B cell (primary cell): Measurements from ENCODE around the gene TMEM203. TPM values are rescaled to one million over a fixed set of nuclear protein-coding genes. Genes with fewer than 3 reads are reported as not detected.

Experiments used
- ATAC-seq: fragments of 200-7000 bp; cut with Tn5 transposase; one replicate; pipeline ENCODE4 v1.10.0; 2021; ENCODE audit warnings: low read depth, mild to moderate bottlenecking, moderate number of reproducible peaks, moderate library complexity
- CTCF ChIA-PET: fragments of 350-600 bp; sonication (Branson Sonifier 250); formaldehyde crosslinking; loops from one replicate; lab custom pipeline; 2021; ENCODE audit warnings: antibody characterized with exemption, inconsistent platforms; lab: Charles Lee
- POLR2A ChIA-PET: fragments of 350-600 bp; sonication (Branson Sonifier 250); formaldehyde crosslinking; loops from one replicate; lab custom pipeline; 2021; ENCODE audit warnings: antibody characterized with exemption; lab: Charles Lee
- DNase-seq: peaks from one replicate; pipeline ENCODE4 v3.0.0; 2013
- H2AFZ ChIP-seq: 2 replicates; pipeline ENCODE4 v1.6.1; 2012; ENCODE audit warnings: mild to moderate bottlenecking, low read depth, low read length; ENCODE audit not compliant: insufficient read depth, poor library complexity, severe bottlenecking
- H3K27ac ChIP-seq, 2 donors: 1 replicate in 1 of 2; 2 replicates in 1 of 2; pipeline ENCODE4 v1.5.1; 2012 to 2013; ENCODE audit warnings: low read length in 2 of 2, mild to moderate bottlenecking in 2 of 2, moderate library complexity in 1 of 2
- H3K27me3 ChIP-seq, 4 experiments: fragments of 200-600 bp in 1 of 4; sonication (generic) in 1 of 4; replicated peaks in 1 of 4; 1 replicate in 2 of 4; 2 replicates in 2 of 4; pipeline versions ENCODE4 v1.6.1 to v1.7.0; 2013 to 2016; ENCODE audit warnings: low read length in 3 of 4, mild to moderate bottlenecking in 2 of 4, mixed read lengths in 1 of 4, moderate library complexity in 1 of 4; ENCODE audit not compliant: insufficient read depth in 4 of 4, control insufficient read depth in 3 of 4; ENCODE audit errors: control extremely low read depth in 1 of 4
- H3K36me3 ChIP-seq, 2 experiments: replicated peaks in 1 of 2; 1 replicate in 1 of 2; 2 replicates in 1 of 2; pipeline versions ENCODE4 v1.6.1 to v1.7.1; 2013; ENCODE audit warnings: low read length in 1 of 2; ENCODE audit not compliant: insufficient read depth in 2 of 2, control insufficient read depth in 1 of 2; ENCODE audit errors: control extremely low read depth in 1 of 2, extremely low read depth in 1 of 2
- H3K4me1 ChIP-seq, 2 donors: fragments of 200-600 bp in 1 of 2; sonication (generic) in 1 of 2; 1 replicate in 1 of 2; 2 replicates in 1 of 2; pipeline versions ENCODE4 v1.5.1 to v1.6.1; 2013 to 2017; ENCODE audit warnings: low read length in 2 of 2; ENCODE audit not compliant: control insufficient read depth in 2 of 2, insufficient read depth in 2 of 2
- H3K4me2 ChIP-seq: replicated peaks from 2 replicates; pipeline ENCODE3; 2012; ENCODE audit warnings: mild to moderate bottlenecking, low read depth, low read length; ENCODE audit not compliant: poor library complexity, severe bottlenecking
- H3K4me3 ChIP-seq, 5 experiments: fragments of 200-600 bp in 1 of 5; sonication (generic) in 1 of 5; 1 replicate in 3 of 5; 2 replicates in 2 of 5; pipeline versions ENCODE4 v1.5.1 to v1.7.0; 2011 to 2016; ENCODE audit warnings: low read length in 4 of 5, mild to moderate bottlenecking in 4 of 5, low read depth in 2 of 5, control low read depth in 1 of 5, moderate library complexity in 1 of 5; ENCODE audit not compliant: insufficient read depth in 1 of 5; ENCODE audit errors: control extremely low read depth in 1 of 5, extremely low read depth in 1 of 5
- H3K79me2 ChIP-seq: fragments of 200-600 bp; sonication (generic); one replicate; pipeline ENCODE4 v1.6.0; 2016; ENCODE audit warnings: low read length; ENCODE audit not compliant: control insufficient read depth, insufficient read depth
- H3K9ac ChIP-seq: fragments of 200-600 bp; sonication (generic); 2 replicates; pipeline ENCODE4 v1.6.1; 2017; ENCODE audit warnings: mild to moderate bottlenecking, low read length, moderate library complexity
- H3K9me3 ChIP-seq, 3 donors: one replicate each; pipeline versions ENCODE4 v1.6.1 to v1.7.1; 2013; ENCODE audit warnings: low read length in 2 of 3; ENCODE audit not compliant: control insufficient read depth in 2 of 3, insufficient read depth in 1 of 3; ENCODE audit errors: control extremely low read depth in 1 of 3
- H4K20me1 ChIP-seq: 2 replicates; pipeline ENCODE4 v1.6.0; 2012; ENCODE audit warnings: mild to moderate bottlenecking, low read length; ENCODE audit not compliant: insufficient read depth, control insufficient read depth, poor library complexity, severe bottlenecking
- H3K27ac Mint-ChIP-seq: one replicate; pipeline ENCODE4 v1.8.0; 2021; ENCODE audit warnings: mixed read lengths
- H3K27me3 Mint-ChIP-seq: one replicate; pipeline ENCODE4 v1.8.0; 2021; ENCODE audit warnings: mixed read lengths
- H3K4me1 Mint-ChIP-seq: one replicate; pipeline ENCODE4 v1.8.0; 2021; ENCODE audit warnings: mixed read lengths
- H3K4me3 Mint-ChIP-seq: one replicate; pipeline ENCODE4 v1.8.0; 2021; ENCODE audit warnings: mixed read lengths
- H3K9me3 Mint-ChIP-seq: one replicate; pipeline ENCODE4 v1.8.0; 2022; ENCODE audit warnings: mixed read lengths; ENCODE audit not compliant: insufficient read depth
- CTCF ChIP-seq: fragments of 200-600 bp; IDR thresholded peaks from one replicate; pipeline ENCODE4 v1.8.0; 2022; ENCODE audit warnings: antibody characterized with exemption, mild to moderate bottlenecking
- EZH2 ChIP-seq: IDR thresholded peaks from 2 replicates; pipeline ENCODE4 v1.6.1; 2012; ENCODE audit warnings: borderline replicate concordance, low read depth, mild to moderate bottlenecking, moderate library complexity, low read length; ENCODE audit not compliant: insufficient read depth, poor library complexity, severe bottlenecking
- WGBS: methylation state at CpG from one replicate; pipeline ENCODE4 v1.1.5; 2013; ENCODE audit warnings: missing lambda C conversion rate; ENCODE audit not compliant: insufficient coverage; 5-methylcytosine and 5-hydroxymethylcytosine counted together
- intact Hi-C: fragments of 100-400 bp; cut with micrococcal nuclease; formaldehyde crosslinking; loops from one replicate; pipeline ENCODE4 v1.10.0; 2022
- polyA plus RNA-seq: library from polyadenylated mRNA; depleted of rRNA; stranded (reverse); fragments of >200 nt; gene quantifications from 2 replicates; pipeline ENCODE4 v1.2.3, GENCODE V29; 2012
- total RNA-seq, 2 donors: library from RNA; stranded (reverse); fragments of 120-200 nt in 1 of 2; gene quantifications; 1 replicate in 1 of 2; 2 replicates in 1 of 2; pipeline versions ENCODE4 v1.2.3 to v1.2.4, GENCODE V29; 2013 to 2022

Gene TMEM203
- total and polyA plus RNA-seq, 2 donors (not counting 1 experiment from before 2014, with no cell fraction given), result 20.6 to 35.7 TPM

GRCh38 chr9:137251194-137251461 lies 45.7 kb upstream of the TMEM203 start, which contains the start of gene STPG3:
TSS of gene STPG3 (plus strand) at chr9:137251286. CDS start at chr9:137251287, 1 bp downstream.
- Mint-ChIP-seq H3K4me1 (peaks cover 16% of the 10 kb centered on the region), H3K4me3 (no peak within 1 kb of the TSS), H3K27me3 (no peaks in the 10 kb centered on the region), H3K9me3 (no peaks in the 10 kb centered on the region), H3K27ac (no peak within 1 kb of the TSS)
- intact Hi-C loops, result no loop called here
- ATAC-seq, result no peak
- no peak within 1 kb of the TSS for H3K27ac ChIP-seq
- no peak within 1 kb of the TSS for H2AFZ ChIP-seq
- no peak within 1 kb of the TSS for H3K4me2 ChIP-seq
- WGBS, result 98% methylated on average over 4 of the region's 4 CpGs
- ChIA-PET CTCF (no interaction called here), POLR2A (no interaction called here)
- TF ChIP-seq CTCF, result no peak
- TF ChIP-seq EZH2, result no peak
- no peaks in the 10 kb centered on the region for H3K9me3 ChIP-seq
- H3K4me3 ChIP-seq, result no peak within 1 kb of the TSS
- H3K9ac ChIP-seq, result no peak within 1 kb of the TSS
- no peak for DNase-seq
- peaks cover 9 to 18% of the 10 kb centered on the region in 2 donors for H3K4me1 ChIP-seq
- H3K79me2 ChIP-seq, result peaks cover 9% of the 10 kb centered on the region
- H3K36me3 ChIP-seq, result no peaks in the 10 kb centered on the region
- H3K27me3 ChIP-seq, result no peaks in the 10 kb centered on the region
- peaks cover 8% of the 10 kb centered on the region for H4K20me1 ChIP-seq

GRCh38 chr9:137250329-137251193 lies 45.1 kb upstream of the TMEM203 start:
- Histone ChIP-seq H4K20me1 (peaks cover 3% of the 10 kb centered on the region), H3K27ac (no peak overlapping the region), H2AFZ (no peak overlapping the region), H3K79me2 (peaks cover 3% of the 10 kb centered on the region), H3K9ac (no peak overlapping the region), H3K4me3 (no peak overlapping the region), H3K9me3 (no peaks in the 10 kb centered on the region), H3K36me3 (no peaks in the 10 kb centered on the region), H3K4me1 (peaks cover 5 to 12% of the 10 kb centered on the region in 2 donors), H3K27me3 (no peaks in the 10 kb centered on the region), H3K4me2 (no peak overlapping the region)
- no peak for DNase-seq
- H3K27me3 Mint-ChIP-seq, result no peaks in the 10 kb centered on the region
- H3K9me3 Mint-ChIP-seq, result no peaks in the 10 kb centered on the region
- intact Hi-C loops, result no loop called here
- H3K4me1 Mint-ChIP-seq, result peaks cover 12% of the 10 kb centered on the region
- no peak for ATAC-seq
- POLR2A ChIA-PET, result no interaction called here
- 88% methylated on average over 14 of the region's 18 CpGs for WGBS
- CTCF ChIA-PET, result interaction anchor here (1.1 kb wide), 1 partner anchor 14 kb away, joined by 3 read pairs; no protein-coding TSS in a partner anchor
- TF ChIP-seq EZH2 (no peak), CTCF (no peak)
- H3K27ac Mint-ChIP-seq, result no peak overlapping the region
- no peak overlapping the region for H3K4me3 Mint-ChIP-seq
